ENCODE measurements around the gene N4BP2. TPM values are rescaled to one million over a fixed set of nuclear protein-coding genes. Genes with fewer than 3 reads are reported as not detected.
"Not testable (repeated sequence)": the region's sequence is repeated elsewhere in the genome, so short reads cannot be mapped to it uniquely, and the experiment has no call there.

The N4BP2 gene
- total and polyA plus RNA-seq, 2 experiments from 2014 or later, result 11.2 to 28.8 TPM

DNA sequence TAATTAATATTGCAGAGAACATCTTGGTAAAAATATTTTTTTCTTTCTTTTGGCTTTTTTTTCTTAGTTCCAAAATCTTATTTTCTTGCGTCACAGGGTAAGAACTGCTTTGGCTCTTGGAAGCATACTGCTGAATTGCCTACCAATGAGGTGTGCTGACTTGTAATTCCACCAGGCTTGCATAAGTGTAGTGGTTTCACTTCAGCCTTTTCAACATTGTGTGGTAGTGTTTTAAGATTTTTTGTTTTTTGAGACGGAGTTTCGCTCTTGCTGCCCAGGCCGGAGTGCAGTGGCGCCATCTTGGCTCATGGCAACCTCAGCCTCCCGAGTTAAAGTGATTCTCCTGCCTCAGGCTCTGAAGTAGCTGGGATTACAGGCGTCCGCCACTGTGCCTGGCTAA, 42.4 kb downstream of the N4BP2 start:
- Histone ChIP-seq H3K27me3 (no peaks in the 10 kb centered on the region), H4K20me1 (ENCODE audit: insufficient read depth, poor library complexity, severe bottlenecking) (peaks cover 3% of the 10 kb centered on the region), H3K4me2 (no peak overlapping the region), H3K9me2 (replicated peaks; ENCODE audit: insufficient read depth) (no peaks in the 10 kb centered on the region), H3K4me1 (ENCODE audit: insufficient read depth) (no peaks in the 10 kb centered on the region), H3K36me3 (replicated peaks; ENCODE audit: insufficient read depth, low read depth) (no peaks in the 10 kb centered on the region), H3K4me3 (no peak overlapping the region), H3K27ac (no peak overlapping the region), H2AFZ (no peak overlapping the region), H3K79me2 (peaks cover 61% of the 10 kb centered on the region), H3K9me3 (ENCODE audit: low read depth) (no peaks in the 10 kb centered on the region)
- no peak for DNase-seq (ENCODE audit: low spot score)
- WGBS (ENCODE audit: low lambda C conversion rate, missing lambda C conversion rate), result 96% methylated on average over 8 of the region's 8 CpGs
- TF ChIP-seq, protein P1, sequence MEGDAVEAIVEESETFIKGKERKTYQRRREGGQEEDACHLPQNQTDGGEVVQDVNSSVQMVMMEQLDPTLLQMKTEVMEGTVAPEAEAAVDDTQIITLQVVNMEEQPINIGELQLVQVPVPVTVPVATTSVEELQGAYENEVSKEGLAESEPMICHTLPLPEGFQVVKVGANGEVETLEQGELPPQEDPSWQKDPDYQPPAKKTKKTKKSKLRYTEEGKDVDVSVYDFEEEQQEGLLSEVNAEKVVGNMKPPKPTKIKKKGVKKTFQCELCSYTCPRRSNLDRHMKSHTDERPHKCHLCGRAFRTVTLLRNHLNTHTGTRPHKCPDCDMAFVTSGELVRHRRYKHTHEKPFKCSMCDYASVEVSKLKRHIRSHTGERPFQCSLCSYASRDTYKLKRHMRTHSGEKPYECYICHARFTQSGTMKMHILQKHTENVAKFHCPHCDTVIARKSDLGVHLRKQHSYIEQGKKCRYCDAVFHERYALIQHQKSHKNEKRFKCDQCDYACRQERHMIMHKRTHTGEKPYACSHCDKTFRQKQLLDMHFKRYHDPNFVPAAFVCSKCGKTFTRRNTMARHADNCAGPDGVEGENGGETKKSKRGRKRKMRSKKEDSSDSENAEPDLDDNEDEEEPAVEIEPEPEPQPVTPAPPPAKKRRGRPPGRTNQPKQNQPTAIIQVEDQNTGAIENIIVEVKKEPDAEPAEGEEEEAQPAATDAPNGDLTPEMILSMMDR (IDR thresholded peaks at IDR 0.05; ENCODE audit: poor library complexity), result no peak
- TF ChIP-seq EZH2phosphoT487 (IDR thresholded peaks at IDR 0.05; ENCODE audit: low read depth, severe bottlenecking, unreplicated experiment) (no peak), EZH2 (IDR thresholded peaks at IDR 0.05; ENCODE audit: borderline replicate concordance) (no peak)

DNA sequence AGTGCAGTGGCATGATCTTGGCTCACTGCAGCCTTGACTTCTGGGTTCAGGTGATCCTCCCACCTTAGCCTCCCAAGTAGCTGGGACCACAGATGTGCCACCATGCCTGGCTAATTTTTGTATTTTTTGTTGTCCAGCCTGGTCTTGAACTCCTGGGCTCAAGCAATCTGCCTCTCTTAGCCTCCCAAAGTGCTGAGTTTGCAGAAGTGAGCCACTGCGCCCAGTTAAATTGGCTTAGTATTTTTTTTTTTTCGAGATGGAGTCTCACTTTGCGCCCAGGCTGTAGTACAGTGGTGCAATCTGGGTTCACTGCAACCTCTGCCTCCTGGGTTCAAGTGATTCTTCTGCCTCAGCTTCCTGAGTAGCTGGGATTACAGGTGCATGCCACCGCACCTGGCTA, 50.5 kb downstream of the N4BP2 start:
- H3K4me3 ChIP-seq; H2AFZ ChIP-seq; H3K36me3 ChIP-seq (replicated peaks; ENCODE audit: insufficient read depth, low read depth); H3K9me2 ChIP-seq (replicated peaks; ENCODE audit: insufficient read depth); H3K27ac ChIP-seq; H3K79me2 ChIP-seq; H3K4me1 ChIP-seq (ENCODE audit: insufficient read depth); H3K27me3 ChIP-seq; H3K4me2 ChIP-seq; H4K20me1 ChIP-seq (ENCODE audit: insufficient read depth, poor library complexity, severe bottlenecking); H3K9me3 ChIP-seq (ENCODE audit: low read depth); DNase-seq (ENCODE audit: low spot score): not testable (repeated sequence)
- 100% methylated on average over 4 of the region's 4 CpGs for WGBS (ENCODE audit: low lambda C conversion rate, missing lambda C conversion rate)

DNA sequence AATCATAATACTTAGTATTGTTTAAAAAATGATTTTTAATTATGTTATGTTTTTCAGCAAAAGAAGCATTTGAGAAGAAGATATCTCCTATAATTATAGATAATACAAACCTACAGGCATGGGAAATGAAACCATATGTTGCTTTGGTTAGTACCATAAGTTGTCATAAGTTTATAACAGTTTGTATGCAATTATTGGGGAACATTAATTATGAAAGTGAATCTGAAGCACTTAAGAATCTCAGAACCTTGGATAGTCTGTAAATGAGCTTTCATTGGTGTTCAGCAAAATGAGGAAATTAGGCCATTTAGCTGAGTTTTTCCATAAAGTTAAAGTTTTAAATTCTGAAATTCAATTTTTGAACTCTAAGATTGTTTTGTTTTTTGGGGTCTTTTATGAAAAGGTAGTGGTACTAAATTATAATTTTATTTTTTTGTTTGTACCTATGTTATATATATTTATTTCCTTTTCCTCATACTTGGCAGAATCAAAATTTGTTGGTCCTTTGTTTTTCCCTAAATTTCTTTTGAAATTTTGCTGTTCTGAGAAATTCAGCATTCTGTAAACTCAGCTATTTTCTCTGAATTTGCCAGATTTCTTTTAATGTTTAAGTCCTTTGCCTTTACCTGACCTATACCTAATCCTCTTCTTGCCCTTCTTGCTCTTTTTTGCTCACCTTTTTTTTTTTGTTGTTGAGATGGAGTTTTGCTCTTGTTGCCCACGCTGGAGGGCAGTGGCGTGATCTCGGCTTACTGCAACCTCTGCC, 55.6 kb downstream of the N4BP2 start:
- no peaks in the 10 kb centered on the region for H3K4me1 ChIP-seq (ENCODE audit: insufficient read depth)
- H3K36me3 ChIP-seq (replicated peaks; ENCODE audit: insufficient read depth, low read depth), result no peaks in the 10 kb centered on the region
- WGBS (ENCODE audit: low lambda C conversion rate, missing lambda C conversion rate), result 95% methylated on average over 3 of the region's 3 CpGs
- H3K9me2 ChIP-seq (replicated peaks; ENCODE audit: insufficient read depth), result no peaks in the 10 kb centered on the region
- no peak for DNase-seq (ENCODE audit: low spot score)
- TF ChIP-seq EZH2 (IDR thresholded peaks at IDR 0.05; ENCODE audit: borderline replicate concordance) (no peak), EZH2phosphoT487 (IDR thresholded peaks at IDR 0.05; ENCODE audit: low read depth, severe bottlenecking, unreplicated experiment) (no peak)
- TF ChIP-seq, protein P1 (IDR thresholded peaks at IDR 0.05; ENCODE audit: poor library complexity), result no peak
- no peak overlapping the region for H3K27ac ChIP-seq
- no peaks in the 10 kb centered on the region for H3K27me3 ChIP-seq
- no peaks in the 10 kb centered on the region for H4K20me1 ChIP-seq (ENCODE audit: insufficient read depth, poor library complexity, severe bottlenecking)
- H3K4me3 ChIP-seq, result no peak overlapping the region
- H2AFZ ChIP-seq, result no peak overlapping the region
- H3K4me2 ChIP-seq, result no peak overlapping the region
- H3K9me3 ChIP-seq (ENCODE audit: low read depth), result no peaks in the 10 kb centered on the region
- H3K79me2 ChIP-seq, result no peaks in the 10 kb centered on the region

DNA sequence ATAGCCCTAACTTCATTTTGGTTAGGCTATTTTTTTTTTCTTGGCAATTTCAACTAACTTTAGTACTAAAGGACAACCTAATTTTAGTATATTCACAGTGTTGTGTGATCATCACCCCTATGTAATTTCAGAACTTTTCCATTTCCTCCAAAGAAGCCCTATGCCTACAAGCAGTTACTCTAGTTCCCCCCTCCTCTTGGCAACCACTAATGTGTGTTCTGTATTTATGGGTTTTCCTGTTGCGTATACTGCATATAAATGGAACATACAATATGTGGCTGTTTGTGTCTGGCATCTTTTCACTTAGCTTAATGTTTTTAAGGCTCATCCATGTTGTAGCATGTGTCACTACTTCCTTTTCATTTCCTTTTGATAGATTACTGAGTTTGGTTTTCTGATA, 57.6 kb downstream of the N4BP2 start:
- TF ChIP-seq, protein P1 (IDR thresholded peaks at IDR 0.05; ENCODE audit: poor library complexity), result no peak
- no peak for TF ChIP-seq EZH2 (IDR thresholded peaks at IDR 0.05; ENCODE audit: borderline replicate concordance)
- TF ChIP-seq EZH2phosphoT487 (IDR thresholded peaks at IDR 0.05; ENCODE audit: low read depth, severe bottlenecking, unreplicated experiment), result no peak
- Histone ChIP-seq H3K9me2 (replicated peaks; ENCODE audit: insufficient read depth) (no peaks in the 10 kb centered on the region), H3K36me3 (replicated peaks; ENCODE audit: insufficient read depth, low read depth) (no peaks in the 10 kb centered on the region), H3K27ac (no peak overlapping the region), H4K20me1 (ENCODE audit: insufficient read depth, poor library complexity, severe bottlenecking) (no peaks in the 10 kb centered on the region), H3K79me2 (no peaks in the 10 kb centered on the region), H2AFZ (no peak overlapping the region), H3K9me3 (ENCODE audit: low read depth) (no peaks in the 10 kb centered on the region), H3K4me1 (ENCODE audit: insufficient read depth) (no peaks in the 10 kb centered on the region), H3K27me3 (no peaks in the 10 kb centered on the region), H3K4me2 (no peak overlapping the region), H3K4me3 (no peak overlapping the region)
- 78% methylated on average over 1 of the region's 1 CpG for WGBS (ENCODE audit: low lambda C conversion rate, missing lambda C conversion rate)
- DNase-seq (ENCODE audit: low spot score), result no peak

Measured in hepatocyte (in vitro differentiated cells).